ENCODE data around the gene HCAR2. TPM values are rescaled to one million over a fixed set of nuclear protein-coding genes. Genes with fewer than 3 reads are reported as not detected.
"Not testable (repeated sequence)": the region's sequence is repeated elsewhere in the genome, so short reads cannot be mapped to it uniquely, and the experiment has no call there.

HCAR2 gene
- total RNA-seq, 2 donors from 2014 or later, result 0.35 TPM; not detected in 1

DNA sequence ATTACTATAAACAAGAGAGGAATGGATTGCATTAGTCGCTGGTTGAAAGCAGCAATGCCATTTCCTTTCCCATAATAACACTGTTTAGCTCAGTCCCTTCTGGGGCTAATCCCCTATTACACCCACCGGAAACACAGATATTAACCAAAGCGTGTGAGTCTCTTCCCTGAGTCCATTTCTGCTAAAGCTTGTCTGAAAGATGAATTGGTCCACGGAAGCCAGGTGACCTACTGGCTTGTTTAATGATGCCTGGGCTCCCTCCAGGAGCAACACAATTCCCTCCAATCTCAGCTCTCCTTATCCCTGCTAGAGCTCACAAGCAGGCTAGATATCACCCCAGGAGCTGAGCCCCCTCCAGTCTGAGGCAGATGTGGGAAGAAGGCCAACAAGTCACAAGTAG, 1.7 kb downstream of the HCAR2 start:
- not testable (repeated sequence) for H3K4me1 ChIP-seq (ENCODE audit: control insufficient read depth in 1 of 2, low read depth in 2 of 2); ATAC-seq (ENCODE audit: insufficient number of reproducible peaks, low FRiP score, low read depth); DNase-seq (ENCODE audit: low spot score); H3K27me3 ChIP-seq (replicated peaks; ENCODE audit: insufficient read depth); H3K27ac ChIP-seq; H3K4me3 ChIP-seq; H3K36me3 ChIP-seq; H3K9me3 ChIP-seq

- ATAC-seq (ENCODE audit: insufficient number of reproducible peaks, low FRiP score, low read depth); H3K27ac ChIP-seq; H3K36me3 ChIP-seq; DNase-seq (ENCODE audit: low spot score); H3K4me3 ChIP-seq; H3K4me1 ChIP-seq (ENCODE audit: control insufficient read depth in 1 of 2, low read depth in 2 of 2); H3K9me3 ChIP-seq; H3K27me3 ChIP-seq (replicated peaks; ENCODE audit: insufficient read depth): not testable (repeated sequence)
These were observed 3.0 kb downstream of the HCAR2 start for GRCh38 chr12:122700038-122700710.

DNA sequence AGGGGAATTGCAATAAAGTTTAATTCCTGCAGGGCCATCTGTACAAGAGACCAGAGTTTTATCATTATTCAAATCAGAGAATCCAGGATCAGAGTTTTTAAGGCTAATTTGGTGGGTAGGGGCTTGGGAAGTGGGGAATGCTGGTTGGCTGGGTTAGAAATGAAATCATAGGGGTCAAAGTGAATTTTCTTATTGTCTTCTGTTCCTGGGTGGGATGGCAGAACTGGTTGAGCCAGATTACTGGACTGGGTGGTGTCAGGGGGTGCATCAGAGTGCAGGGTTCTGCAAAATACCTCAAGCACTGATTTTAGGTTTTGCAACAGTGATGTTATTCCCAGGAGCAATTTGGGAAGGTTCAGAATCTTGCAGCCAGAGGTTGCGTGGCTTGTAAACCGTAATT, 6.2 kb downstream of the HCAR2 start:
- not testable (repeated sequence) for H3K27me3 ChIP-seq (replicated peaks; ENCODE audit: insufficient read depth); DNase-seq (ENCODE audit: low spot score); H3K4me3 ChIP-seq; H3K27ac ChIP-seq; H3K9me3 ChIP-seq; H3K36me3 ChIP-seq; H3K4me1 ChIP-seq (ENCODE audit: control insufficient read depth in 1 of 2, low read depth in 2 of 2); ATAC-seq (ENCODE audit: insufficient number of reproducible peaks, low FRiP score, low read depth)

GRCh38 chr12:122691566-122691965, 11.6 kb downstream of the HCAR2 start:
- Histone ChIP-seq H3K27me3 (replicated peaks; ENCODE audit: insufficient read depth) (no peaks in the 10 kb centered on the region), H3K27ac (no peak overlapping the region), H3K9me3 (no peaks in the 10 kb centered on the region), H3K4me3 (no peak overlapping the region), H3K4me1 (ENCODE audit: control insufficient read depth in 1 of 2, low read depth in 2 of 2) (no peaks in the 10 kb centered on the region), H3K36me3 (no peaks in the 10 kb centered on the region)
- TF ChIP-seq, protein P1, sequence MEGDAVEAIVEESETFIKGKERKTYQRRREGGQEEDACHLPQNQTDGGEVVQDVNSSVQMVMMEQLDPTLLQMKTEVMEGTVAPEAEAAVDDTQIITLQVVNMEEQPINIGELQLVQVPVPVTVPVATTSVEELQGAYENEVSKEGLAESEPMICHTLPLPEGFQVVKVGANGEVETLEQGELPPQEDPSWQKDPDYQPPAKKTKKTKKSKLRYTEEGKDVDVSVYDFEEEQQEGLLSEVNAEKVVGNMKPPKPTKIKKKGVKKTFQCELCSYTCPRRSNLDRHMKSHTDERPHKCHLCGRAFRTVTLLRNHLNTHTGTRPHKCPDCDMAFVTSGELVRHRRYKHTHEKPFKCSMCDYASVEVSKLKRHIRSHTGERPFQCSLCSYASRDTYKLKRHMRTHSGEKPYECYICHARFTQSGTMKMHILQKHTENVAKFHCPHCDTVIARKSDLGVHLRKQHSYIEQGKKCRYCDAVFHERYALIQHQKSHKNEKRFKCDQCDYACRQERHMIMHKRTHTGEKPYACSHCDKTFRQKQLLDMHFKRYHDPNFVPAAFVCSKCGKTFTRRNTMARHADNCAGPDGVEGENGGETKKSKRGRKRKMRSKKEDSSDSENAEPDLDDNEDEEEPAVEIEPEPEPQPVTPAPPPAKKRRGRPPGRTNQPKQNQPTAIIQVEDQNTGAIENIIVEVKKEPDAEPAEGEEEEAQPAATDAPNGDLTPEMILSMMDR (IDR thresholded peaks at IDR 0.05), result no peak
- no peak for DNase-seq (ENCODE audit: low spot score)
- no peak for ATAC-seq (ENCODE audit: insufficient number of reproducible peaks, low FRiP score, low read depth)

DNA sequence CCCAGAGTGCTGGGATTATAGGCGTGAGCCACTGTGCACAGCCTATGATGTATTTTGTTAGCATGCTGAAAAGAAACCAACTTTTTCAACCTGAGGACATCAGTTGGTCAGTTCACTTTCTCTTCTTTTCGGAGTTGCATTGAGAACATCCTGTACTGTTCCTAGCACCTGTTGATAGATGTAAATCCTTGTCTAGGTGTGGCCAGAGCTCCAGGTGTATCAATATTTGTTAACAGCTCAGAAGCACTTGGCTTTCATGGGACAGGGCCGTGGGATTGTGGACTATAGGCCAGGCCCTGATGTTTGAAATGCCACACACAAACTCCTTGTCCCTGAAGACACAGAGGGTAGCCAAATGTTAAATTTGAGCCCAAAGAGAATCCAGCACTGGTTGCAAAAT, 14.9 kb downstream of the HCAR2 start:
- no peaks in the 10 kb centered on the region for H3K27me3 ChIP-seq (replicated peaks; ENCODE audit: insufficient read depth)
- no peaks in the 10 kb centered on the region for H3K9me3 ChIP-seq
- TF ChIP-seq, protein P1 (IDR thresholded peaks at IDR 0.05), result no peak
- no peak overlapping the region for H3K4me3 ChIP-seq
- no peaks in the 10 kb centered on the region for H3K36me3 ChIP-seq
- H3K27ac ChIP-seq, result no peak overlapping the region
- ATAC-seq (ENCODE audit: insufficient number of reproducible peaks, low FRiP score, low read depth) (no peak), DNase-seq (ENCODE audit: low spot score) (no peak)
- H3K4me1 ChIP-seq (ENCODE audit: control insufficient read depth in 1 of 2, low read depth in 2 of 2), result no peaks in the 10 kb centered on the region

DNA sequence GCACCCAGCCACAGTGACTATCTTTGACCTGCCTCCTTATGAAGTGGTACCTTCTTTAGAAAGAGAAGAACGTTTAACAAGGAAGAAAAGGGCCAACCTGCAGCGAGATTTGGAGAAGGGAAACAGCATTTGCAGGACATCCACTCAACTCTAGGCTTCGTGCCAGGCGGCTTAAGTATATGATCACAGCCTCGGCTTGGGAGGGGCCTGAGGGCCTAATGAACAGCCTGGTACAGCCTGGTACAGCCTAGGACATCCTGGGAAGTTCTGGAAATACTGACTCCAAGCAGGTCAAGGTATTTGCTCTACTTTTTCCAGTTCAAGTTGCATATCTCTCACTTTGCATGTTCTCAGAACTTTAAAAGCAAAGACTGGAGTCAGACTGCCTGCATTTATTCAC, 16.1 kb downstream of the HCAR2 start:
- no peaks in the 10 kb centered on the region for H3K9me3 ChIP-seq
- H3K4me1 ChIP-seq (ENCODE audit: control insufficient read depth in 1 of 2, low read depth in 2 of 2), result no peaks in the 10 kb centered on the region
- H3K36me3 ChIP-seq, result no peaks in the 10 kb centered on the region
- TF ChIP-seq, protein P1 (IDR thresholded peaks at IDR 0.05), result no peak
- no peaks in the 10 kb centered on the region for H3K27me3 ChIP-seq (replicated peaks; ENCODE audit: insufficient read depth)
- no peak for ATAC-seq (ENCODE audit: insufficient number of reproducible peaks, low FRiP score, low read depth)
- no peak overlapping the region for H3K27ac ChIP-seq
- no peak for DNase-seq (ENCODE audit: low spot score)
- H3K4me3 ChIP-seq, result no peak overlapping the region

- Histone ChIP-seq H3K27me3 (replicated peaks; ENCODE audit: insufficient read depth) (no peaks in the 10 kb centered on the region), H3K9me3 (no peaks in the 10 kb centered on the region)
- no peak for DNase-seq (ENCODE audit: low spot score)
These were observed 16.6 kb downstream of the HCAR2 start for GRCh38 chr12:122686538-122686937.

More at GRCh38 chr12:122686538-122686937, 16.6 kb downstream of the HCAR2 start:
- Histone ChIP-seq H3K36me3 (no peaks in the 10 kb centered on the region), H3K27ac (no peak overlapping the region), H3K4me3 (no peak overlapping the region), H3K4me1 (ENCODE audit: control insufficient read depth in 1 of 2, low read depth in 2 of 2) (no peaks in the 10 kb centered on the region)
- TF ChIP-seq, protein P1 (IDR thresholded peaks at IDR 0.05), result no peak
- no peak for ATAC-seq (ENCODE audit: insufficient number of reproducible peaks, low FRiP score, low read depth)
